Raji (cell line): ENCODE data around the gene DDR2.

Source experiments
- POLR2A ChIP-seq: IDR thresholded peaks from 2 replicates; pipeline ENCODE4 v1.6.1; 2011; ENCODE audit warnings: low read depth, low read length, control low read depth; ENCODE audit not compliant: insufficient read depth

Gene DDR2

DNA sequence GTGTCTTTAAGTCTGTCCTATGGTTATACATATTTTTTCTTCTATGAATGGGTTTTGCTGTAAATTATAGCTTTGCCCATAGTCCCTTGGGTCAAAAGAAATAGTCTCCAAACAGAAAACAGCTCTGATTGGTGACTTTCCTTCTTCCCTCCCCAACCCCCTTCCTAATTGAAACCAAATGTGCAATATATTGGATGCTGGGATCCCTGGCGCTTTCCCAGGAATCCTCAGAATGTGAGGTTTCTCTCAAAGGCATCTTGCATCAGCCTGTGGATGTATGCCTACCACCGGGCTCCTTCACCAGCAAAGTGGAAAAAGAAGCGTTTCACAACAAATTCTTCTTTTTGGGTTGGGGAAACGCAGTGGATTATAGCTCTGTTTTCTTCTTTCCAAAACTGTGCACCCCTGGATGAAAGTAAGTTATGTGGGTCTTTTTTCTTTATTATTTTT lies at the start of gene DDR2:
Gene DDR2 (plus strand): TSS at position 248 of the 450 bp plus-strand sequence. CDS start 86,600 bp downstream, outside the sequence.
- no peak for TF ChIP-seq POLR2A

- TF ChIP-seq POLR2A: no peak
Observed at GRCh38 chr1:162587347-162587746, 44.9 kb upstream of the DDR2 start.

- TF ChIP-seq POLR2A: no peak
Observed at GRCh38 chr1:162587761-162588260, 44.5 kb upstream of the DDR2 start.

GRCh38 chr1:162590101-162590500 lies 42.2 kb upstream of the DDR2 start:
- no peak for TF ChIP-seq POLR2A

GRCh38 chr1:162590686-162591085 lies 41.6 kb upstream of the DDR2 start:
- no peak for TF ChIP-seq POLR2A

- TF ChIP-seq POLR2A: no peak
Observed at GRCh38 chr1:162596514-162597170, 35.6 kb upstream of the DDR2 start.

GRCh38 chr1:162599451-162599850 lies 32.8 kb upstream of the DDR2 start:
- TF ChIP-seq POLR2A: no peak

DNA sequence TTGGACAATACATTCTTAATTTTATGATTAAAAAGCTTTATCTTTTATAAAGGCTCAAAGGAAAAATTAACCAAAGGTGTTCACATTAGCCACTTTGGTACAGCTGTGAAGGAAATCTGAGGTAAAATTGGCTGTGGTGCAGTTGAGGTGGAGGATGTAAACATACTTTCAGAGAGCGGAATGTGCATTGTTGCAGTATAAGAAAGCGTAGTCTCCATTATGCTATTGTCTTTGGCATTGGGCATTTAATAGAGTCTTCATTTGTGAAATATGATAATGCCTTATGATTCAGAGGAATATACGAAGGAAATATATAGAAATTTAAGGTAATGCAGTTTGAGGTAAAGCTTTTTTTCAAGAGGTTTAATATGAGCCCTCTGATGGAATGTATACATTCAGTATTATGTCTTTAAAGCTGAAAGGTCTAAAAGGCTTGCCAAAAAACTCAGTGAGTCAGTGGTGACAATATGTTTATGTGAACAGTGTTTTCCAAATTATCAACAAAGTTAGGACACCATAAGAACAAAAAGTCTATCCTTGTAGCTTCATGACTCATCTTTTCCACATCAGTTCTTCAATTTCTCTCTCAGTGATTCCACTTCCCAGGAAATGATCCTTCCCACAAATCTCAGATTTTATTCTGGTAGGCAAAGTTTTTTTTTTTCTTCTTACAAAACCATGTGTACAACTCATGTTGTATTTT lies 26.9 kb upstream of the DDR2 start:
- TF ChIP-seq POLR2A: no peak

DNA sequence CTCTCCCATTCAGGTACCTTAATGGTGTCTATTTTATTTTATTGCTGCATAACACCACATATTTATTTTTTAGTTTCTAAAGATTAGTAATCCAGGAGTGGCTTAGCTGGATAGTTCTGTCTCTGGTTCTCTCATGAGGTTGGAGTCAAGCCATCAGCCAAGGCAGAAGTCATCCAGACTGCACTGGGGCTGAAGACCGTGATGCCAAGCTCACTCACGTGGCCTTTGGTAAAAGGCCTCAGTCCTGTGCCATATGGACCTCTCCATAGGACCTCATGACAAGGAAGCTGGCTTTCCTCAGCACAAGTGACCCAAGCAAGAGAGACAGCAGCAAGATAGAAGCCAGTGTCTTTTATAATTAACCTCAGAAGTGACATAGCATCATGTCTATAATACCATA lies 23.0 kb upstream of the DDR2 start:
- TF ChIP-seq POLR2A: no peak

GRCh38 chr1:162612606-162613400 lies 19.5 kb upstream of the DDR2 start:
- TF ChIP-seq POLR2A: no peak

DNA sequence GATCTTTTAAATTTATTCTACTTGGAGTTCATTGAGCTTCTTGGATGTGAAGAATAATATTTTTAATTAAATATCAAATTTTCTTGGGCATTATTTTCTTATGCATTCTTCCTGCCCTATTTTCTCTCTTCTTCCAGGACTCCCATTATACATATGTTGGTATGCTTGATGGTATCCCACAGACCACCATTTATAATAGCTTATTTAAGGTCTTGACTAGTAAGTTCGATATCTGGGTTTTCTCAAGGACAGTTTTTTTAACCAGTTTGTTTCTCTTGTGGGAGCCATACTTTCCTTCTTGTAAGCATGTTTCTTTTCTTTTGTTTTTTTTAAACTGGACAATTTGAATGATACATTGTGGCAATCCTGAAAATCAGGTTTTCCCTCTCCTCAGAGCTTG lies 15.4 kb upstream of the DDR2 start:
- TF ChIP-seq POLR2A: no peak

DNA sequence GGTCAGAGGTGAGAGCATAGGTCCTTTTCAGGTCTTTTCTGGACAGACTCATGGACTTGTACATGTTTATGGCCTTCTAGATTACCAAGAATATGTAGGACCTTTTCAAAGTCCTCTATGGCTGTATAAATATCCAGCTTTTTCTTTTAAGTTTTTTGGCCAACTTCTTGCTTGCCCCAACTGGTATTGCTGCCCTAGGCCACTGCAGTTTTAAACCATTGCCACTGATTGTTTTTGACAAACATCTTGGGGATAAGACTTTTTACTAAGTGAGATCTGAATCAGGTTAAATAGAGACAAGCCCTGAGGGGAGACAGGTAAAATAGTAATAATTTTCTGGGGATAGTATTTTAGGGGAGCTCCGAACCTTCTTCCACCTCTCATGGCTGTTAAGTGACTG lies 14.8 kb upstream of the DDR2 start:
- no peak for TF ChIP-seq POLR2A

DNA sequence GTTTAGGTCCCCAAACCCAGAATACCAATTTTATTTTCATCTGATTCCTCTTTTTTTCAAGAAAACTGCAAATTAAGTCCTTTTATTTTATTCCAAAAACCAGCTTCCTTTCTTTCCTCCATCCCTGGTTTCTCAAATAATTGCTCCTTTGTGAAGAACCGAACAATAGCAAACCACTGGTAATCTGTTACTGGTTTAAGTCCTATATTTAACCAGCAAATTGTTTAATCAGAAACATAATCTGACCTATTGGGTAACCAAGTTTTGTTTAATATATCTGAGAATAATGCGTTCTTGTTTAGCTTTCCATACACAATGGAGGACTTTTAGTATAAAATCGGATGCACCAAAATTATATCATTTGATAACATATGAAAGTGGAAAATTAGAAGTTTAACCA lies 13.2 kb upstream of the DDR2 start:
- TF ChIP-seq POLR2A: no peak

DNA sequence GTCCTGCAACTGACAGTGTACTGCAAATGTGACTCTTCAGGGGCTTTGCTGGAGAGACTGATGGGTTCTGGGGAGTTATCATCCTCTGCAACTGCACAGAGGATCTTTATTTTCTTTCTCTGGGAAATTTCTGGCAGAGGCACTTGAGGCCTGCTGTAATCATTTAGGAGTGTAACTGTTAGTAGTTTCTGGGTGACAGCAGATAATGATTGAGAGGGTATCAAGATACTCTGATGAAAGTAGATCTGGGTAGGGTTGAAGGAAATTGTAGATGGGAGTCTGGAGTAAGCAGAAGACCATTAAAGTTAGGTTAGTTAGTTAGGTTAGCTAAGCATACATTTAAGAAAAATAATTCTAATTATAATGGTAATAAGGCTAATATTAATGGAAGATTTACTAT lies 11.0 kb upstream of the DDR2 start:
- no peak for TF ChIP-seq POLR2A

GRCh38 chr1:162625679-162626078 lies 6.6 kb upstream of the DDR2 start:
- TF ChIP-seq POLR2A: no peak

GRCh38 chr1:162626094-162626493 lies 6.2 kb upstream of the DDR2 start:
- no peak for TF ChIP-seq POLR2A
